ENCODE data around the gene S1PR2.
"Not testable (repeated sequence)": the region's sequence is repeated elsewhere in the genome, so short reads cannot be mapped to it uniquely, and the experiment has no call there.

Gene S1PR2

GRCh38 chr19:10252707-10253106 is 21.6 kb upstream of the S1PR2 start:
- no peak for DNase-seq (ENCODE audit: low spot score)

- peak; percentile 99 for DNase-seq (ENCODE audit: low spot score)
Observed at GRCh38 chr19:10251792-10252694, 20.9 kb upstream of the S1PR2 start, which contains the start of gene MRPL4. MRPL4 (plus strand) TSS chr19:10252214; CDS start chr19:10252254, 40 bp downstream.

GRCh38 chr19:10246511-10246910 is 15.4 kb upstream of the S1PR2 start:
- DNase-seq (ENCODE audit: low spot score) = no peak

- DNase-seq (ENCODE audit: low spot score) = no peak
Observed at GRCh38 chr19:10245189-10245939, 14.2 kb upstream of the S1PR2 start.

- no peak for DNase-seq (ENCODE audit: low spot score)
Observed at GRCh38 chr19:10243606-10244005, 12.5 kb upstream of the S1PR2 start.

GRCh38 chr19:10241826-10242449 is 10.8 kb upstream of the S1PR2 start:
- not testable (repeated sequence) for DNase-seq (ENCODE audit: low spot score)

GRCh38 chr19:10238172-10238783 is 7.1 kb upstream of the S1PR2 start:
- no peak for DNase-seq (ENCODE audit: low spot score)

- DNase-seq (ENCODE audit: low spot score) = no peak
Observed at GRCh38 chr19:10237702-10238101, 6.6 kb upstream of the S1PR2 start.

- DNase-seq (ENCODE audit: low spot score) = not testable (repeated sequence)
Observed at GRCh38 chr19:10235409-10235808, 4.3 kb upstream of the S1PR2 start.

GRCh38 chr19:10235003-10235402 is 3.9 kb upstream of the S1PR2 start:
- no peak for DNase-seq (ENCODE audit: low spot score)

GRCh38 chr19:10233946-10234345 is 2.8 kb upstream of the S1PR2 start:
- DNase-seq (ENCODE audit: low spot score) = no peak

GRCh38 chr19:10231612-10232228 is 589 bp upstream of the S1PR2 start:
- no peak for DNase-seq (ENCODE audit: low spot score)

GRCh38 chr19:10230173-10230860 is 814 bp downstream of the S1PR2 start:
- DNase-seq (ENCODE audit: low spot score) = no peak

GRCh38 chr19:10228920-10229319 is 2.2 kb downstream of the S1PR2 start:
- no peak for DNase-seq (ENCODE audit: low spot score)

GRCh38 chr19:10228393-10228792 is 2.7 kb downstream of the S1PR2 start:
- DNase-seq (ENCODE audit: low spot score) = no peak

GRCh38 chr19:10227026-10227971 is 3.8 kb downstream of the S1PR2 start:
- DNase-seq (ENCODE audit: low spot score) = peak; percentile 99

- peak; percentile 55 for DNase-seq (ENCODE audit: low spot score)
Observed at GRCh38 chr19:10226376-10227025, 4.6 kb downstream of the S1PR2 start.

- DNase-seq (ENCODE audit: low spot score) = no peak
Observed at GRCh38 chr19:10226021-10226375, 5.1 kb downstream of the S1PR2 start.

GRCh38 chr19:10224337-10224736 is 6.8 kb downstream of the S1PR2 start:
- no peak for DNase-seq (ENCODE audit: low spot score)
